Caco-2 (cell line): ENCODE measurements around the gene LY6G6C. TPM values are rescaled to one million over a fixed set of nuclear protein-coding genes. Genes with fewer than 3 reads are reported as not detected.

Experiments used
- BruUV-seq: library from RNA; stranded (reverse); fragments of 400-500 nt; replicated peaks from 2 replicates; lab custom pipeline; 2021; lab: Mats Ljungman, UMichigan
- CTCF ChIA-PET: fragments of 300-600 bp; sonication (Branson Sonifier 250); formaldehyde crosslinking; loops from one replicate; lab custom pipeline; 2022; ENCODE audit warnings: antibody characterized with exemption; lab: Charles Lee
- POLR2A ChIA-PET: fragments of 300-600 bp; sonication (Branson Sonifier 250); formaldehyde crosslinking; loops from one replicate; lab custom pipeline; 2022; ENCODE audit warnings: antibody characterized with exemption; lab: Charles Lee
- DNase-seq, 2 experiments: peaks; one replicate each; pipeline versions ENCODE4 v3.0.0 to v3.0.0-alpha.2; 2020 to 2022
- H3K27me3 ChIP-seq: replicated peaks from 2 replicates; pipeline ENCODE4 v1.6.0; 2011; ENCODE audit warnings: low read length; ENCODE audit not compliant: control insufficient read depth, insufficient read depth
- H3K36me3 ChIP-seq: 2 replicates; pipeline ENCODE4 v1.5.1; 2011; ENCODE audit warnings: low read length; ENCODE audit not compliant: control insufficient read depth, insufficient read depth
- H3K4me1 ChIP-seq: fragments of 250-450 bp; sonication (Bioruptor Pico); 2 replicates; pipeline ENCODE4 v1.5.1; 2020; ENCODE audit warnings: mild to moderate bottlenecking
- H3K4me3 ChIP-seq: 2 replicates; pipeline ENCODE4 v1.5.1; 2011; ENCODE audit warnings: low read depth, mild to moderate bottlenecking, control low read depth, low read length
- H3K9me3 ChIP-seq: fragments of 250-450 bp; sonication (Bioruptor Pico); 2 replicates; pipeline ENCODE4 v1.5.1; 2020; ENCODE audit warnings: mild to moderate bottlenecking, moderate library complexity
- H3K27ac Mint-ChIP-seq: one replicate; pipeline ENCODE4 v1.8.0; 2022; ENCODE audit warnings: mixed read lengths; ENCODE audit not compliant: unreplicated experiment
- H3K27me3 Mint-ChIP-seq: one replicate; pipeline ENCODE4 v1.8.0; 2022; ENCODE audit warnings: mixed read lengths; ENCODE audit not compliant: insufficient read depth, unreplicated experiment
- H3K36me3 Mint-ChIP-seq: one replicate; pipeline ENCODE4 v1.8.0; 2022; ENCODE audit warnings: mild to moderate bottlenecking, mixed read lengths; ENCODE audit not compliant: insufficient read depth, unreplicated experiment
- H3K4me1 Mint-ChIP-seq: one replicate; pipeline ENCODE4 v1.8.0; 2022; ENCODE audit warnings: low read depth, mixed read lengths; ENCODE audit not compliant: unreplicated experiment
- H3K4me3 Mint-ChIP-seq: one replicate; pipeline ENCODE4 v1.8.0; 2022; ENCODE audit warnings: mild to moderate bottlenecking, moderate library complexity, mixed read lengths; ENCODE audit not compliant: unreplicated experiment
- H3K9me3 Mint-ChIP-seq: one replicate; pipeline ENCODE4 v1.8.0; 2022; ENCODE audit warnings: mixed read lengths; ENCODE audit not compliant: unreplicated experiment
- CTCF ChIP-seq, 2 experiments: fragments of 200-600 bp in 1 of 2; IDR thresholded peaks; 1 replicate in 1 of 2; 2 replicates in 1 of 2; pipeline versions ENCODE4 v1.5.1 to v1.8.0; 2011 to 2022; ENCODE audit warnings: antibody characterized with exemption in 1 of 2, control low read depth in 1 of 2, inconsistent platforms in 1 of 2, low read depth in 1 of 2, low read length in 1 of 2, mild to moderate bottlenecking in 1 of 2, moderate library complexity in 1 of 2; ENCODE audit not compliant: insufficient read depth in 1 of 2, severe bottlenecking in 1 of 2, unreplicated experiment in 1 of 2
- intact Hi-C: fragments of 100-400 bp; cut with micrococcal nuclease; formaldehyde crosslinking; loops from one replicate; pipeline ENCODE4 v1.10.0; 2022; ENCODE audit not compliant: unreplicated experiment
- total RNA-seq: library from RNA; stranded (reverse); gene quantifications from 2 replicates; pipeline ENCODE4 v1.2.3, GENCODE V29; 2022

Gene LY6G6C
- total RNA-seq, 1 experiment from 2014 or later = 0.88 TPM

- H3K4me1 ChIP-seq = peaks cover 16% of the 10 kb centered on the region
- ChIA-PET POLR2A (interaction anchor here (0.6 to 0.8 kb wide), 2 partner anchors 24 to 77 kb away, joined by 3 to 5 read pairs; no protein-coding TSS in a partner anchor), CTCF (no interaction called here)
- no peaks in the 10 kb centered on the region for H3K9me3 Mint-ChIP-seq
- no peaks in the 10 kb centered on the region for H3K36me3 ChIP-seq
- intact Hi-C loops = no loop called here
- peaks cover 5% of the 10 kb centered on the region for H3K36me3 Mint-ChIP-seq
- H3K27ac Mint-ChIP-seq = no peak overlapping the region
- H3K27me3 Mint-ChIP-seq = no peaks in the 10 kb centered on the region
- BruUV-seq = no TSS peak
- DNase-seq = no peak
- H3K4me3 ChIP-seq = no peak overlapping the region
- no peak overlapping the region for H3K4me3 Mint-ChIP-seq
- peaks cover 9% of the 10 kb centered on the region for H3K4me1 Mint-ChIP-seq
- TF ChIP-seq CTCF (IDR thresholded peaks at IDR 0.05; ENCODE audit: insufficient read depth in 1 of 2, low read depth in 1 of 2, low read length in 1 of 2, severe bottlenecking in 1 of 2, unreplicated experiment in 1 of 2) = no peak
- no peaks in the 10 kb centered on the region for H3K9me3 ChIP-seq
- no peaks in the 10 kb centered on the region for H3K27me3 ChIP-seq
Observed at GRCh38 chr6:31705931-31706330, 15.6 kb downstream of the LY6G6C start.

- Histone ChIP-seq H3K4me1 (peaks cover 34% of the 10 kb centered on the region), H3K4me3 (peak within 1 kb of the TSS; percentile 50), H3K36me3 (peaks cover 3% of the 10 kb centered on the region), H3K27me3 (no peaks in the 10 kb centered on the region), H3K9me3 (no peaks in the 10 kb centered on the region)
- intact Hi-C loops = loop anchor here (2.0 to 5.0 kb wide), 2 partner anchors 22 to 34 kb away; partner anchors contain the start of genes CLIC1 and LY6G5C
- POLR2A ChIA-PET = interaction anchor here (0.5 to 1.7 kb wide), 17 partner anchors 10 to 666 kb away, joined by 3 to 11 read pairs (median 4); partner anchors contain the start of genes APOM, CLIC1, HSPA1A and HSPA1B
- no peaks in the 10 kb centered on the region for H3K9me3 Mint-ChIP-seq
- H3K4me1 Mint-ChIP-seq = peaks cover 11% of the 10 kb centered on the region
- DNase-seq = peak; percentile 97 to 98
- TF ChIP-seq CTCF (IDR thresholded peaks at IDR 0.05; ENCODE audit: insufficient read depth in 1 of 2, low read depth in 1 of 2, low read length in 1 of 2, severe bottlenecking in 1 of 2, unreplicated experiment in 1 of 2) = no peak
- H3K27me3 Mint-ChIP-seq = no peaks in the 10 kb centered on the region
- peak within 1 kb of the TSS; percentile 91 for H3K4me3 Mint-ChIP-seq
- BruUV-seq = no TSS peak
- peaks cover 19% of the 10 kb centered on the region for H3K36me3 Mint-ChIP-seq
- CTCF ChIA-PET = interaction anchor here (0.6 to 1.2 kb wide), 8 partner anchors 23 to 154 kb away, joined by 3 to 7 read pairs (median 3); partner anchors contain the start of genes CSNK2B and LSM2
- H3K27ac Mint-ChIP-seq = peak within 1 kb of the TSS; percentile 87
Observed at GRCh38 chr6:31702819-31703716, 18.5 kb downstream of the LY6G6C start, which contains the start of gene ABHD16A. Gene ABHD16A, minus strand, starts transcription at chr6:31703324. Its CDS starts 43 bp downstream, at chr6:31703281.

- ChIA-PET CTCF (interaction anchor here (0.9 to 1.2 kb wide), 5 partner anchors 22 to 104 kb away, joined by 3 to 7 read pairs (median 3); partner anchors contain the start of genes CSNK2B and LSM2), POLR2A (interaction anchor here (1.2 to 1.7 kb wide), 8 partner anchors 11 to 160 kb away, joined by 3 to 11 read pairs (median 4); partner anchors contain the start of genes CLIC1, HSPA1A, HSPA1L and NEU1)
- Histone ChIP-seq H3K9me3 (no peaks in the 10 kb centered on the region), H3K4me1 (peaks cover 34% of the 10 kb centered on the region), H3K4me3 (peak overlapping the region; percentile 50), H3K36me3 (peaks cover 3% of the 10 kb centered on the region), H3K27me3 (no peaks in the 10 kb centered on the region)
- no peak for TF ChIP-seq CTCF (IDR thresholded peaks at IDR 0.05; ENCODE audit: insufficient read depth in 1 of 2, low read depth in 1 of 2, low read length in 1 of 2, severe bottlenecking in 1 of 2, unreplicated experiment in 1 of 2)
- Mint-ChIP-seq H3K27ac (peak overlapping the region; percentile 87), H3K4me3 (peak overlapping the region; percentile 91), H3K4me1 (peaks cover 16% of the 10 kb centered on the region), H3K36me3 (peaks cover 25% of the 10 kb centered on the region), H3K9me3 (no peaks in the 10 kb centered on the region), H3K27me3 (no peaks in the 10 kb centered on the region)
- BruUV-seq = no TSS peak
- DNase-seq = no peak
- intact Hi-C loops = loop anchor here (2.0 to 5.0 kb wide), 2 partner anchors 22 to 35 kb away; partner anchors contain the start of genes CLIC1 and LY6G5C
Observed at GRCh38 chr6:31702405-31702818, 19.1 kb downstream of the LY6G6C start.
